ENCODE measurements around the gene ABCB11. TPM values are rescaled to one million over a fixed set of nuclear protein-coding genes. Genes with fewer than 3 reads are reported as not detected.

The ABCB11 gene
- polyA plus RNA-seq, 1 of the 3 experiments (the other 2 are of a cell fraction), result not detected

- CTCF ChIA-PET, result no interaction called here
- Histone ChIP-seq H3K9ac (no peak overlapping the region), H3K79me2 (ENCODE audit: insufficient read depth) (peaks cover 11% of the 10 kb centered on the region), H2AFZ (ENCODE audit: low read depth) (no peak overlapping the region), H3K36me3 (replicated peaks in 1 of 2; ENCODE audit: control insufficient read depth in 1 of 2, insufficient read depth in 2 of 2, low read length in 1 of 2) (no peaks in the 10 kb centered on the region), H3K27me3 (ENCODE audit: insufficient read depth) (no peaks in the 10 kb centered on the region), H3K4me1 (ENCODE audit: control insufficient read depth in 1 of 2, insufficient read depth in 2 of 2, low read depth in 1 of 2, low read length in 1 of 2) (peaks cover 5 to 7% of the 10 kb centered on the region in 2 experiments; a peak in 2 of 4 replicates), H3K27ac (ENCODE audit: low read depth in 2 of 2, low read length in 1 of 2) (no peak overlapping the region), H3K4me2 (no peak overlapping the region), H3K9me3 (no peaks in the 10 kb centered on the region), H3F3A (replicated peaks; ENCODE audit: insufficient read depth) (peaks cover 6% of the 10 kb centered on the region), H4K20me1 (ENCODE audit: insufficient read depth) (no peaks in the 10 kb centered on the region), H3K9me2 (no peaks in the 10 kb centered on the region), H3K4me3 (ENCODE audit: low read depth in 2 of 2, low read length in 1 of 2) (no peak overlapping the region)
- TF ChIP-seq YY1 (IDR thresholded peaks at IDR 0.05; ENCODE audit: low read depth) (no peak), TCF12 (IDR thresholded peaks at IDR 0.05) (no peak), REST (IDR thresholded peaks at IDR 0.05; ENCODE audit: low read depth, low read length) (no peak), USF2 (IDR thresholded peaks at IDR 0.05; ENCODE audit: borderline replicate concordance, low read depth, low read length) (no peak), SIN3A (IDR thresholded peaks at IDR 0.05; ENCODE audit: borderline replicate concordance, low read depth, low read length) (no peak), GABPA (IDR thresholded peaks at IDR 0.05; ENCODE audit: low read depth) (no peak), RFX5 (IDR thresholded peaks at IDR 0.05; ENCODE audit: low read length) (no peak), RCOR1 (IDR thresholded peaks at IDR 0.05; ENCODE audit: low read length) (no peak), EZH2phosphoT487 (IDR thresholded peaks at IDR 0.05; ENCODE audit: borderline replicate concordance, low read depth) (no peak), FOSL2 (IDR thresholded peaks at IDR 0.05; ENCODE audit: borderline replicate concordance, low read depth) (no peak)
- DNase-seq, result no peak
- POLR2A ChIA-PET, result no interaction called here
- 52% methylated on average over 1 of the region's 1 CpG for WGBS (ENCODE audit: low lambda C conversion rate)
These were observed 137.0 kb downstream of the ABCB11 start for GRCh38 chr2:168894101-168894500.

- POLR2A ChIA-PET, result no interaction called here
- 47% methylated on average over 3 of the region's 3 CpGs for whole genome bisulfite sequencing (ENCODE audit: low lambda C conversion rate)
These were observed 138.8 kb downstream of the ABCB11 start for GRCh38 chr2:168892327-168892726.

More at GRCh38 chr2:168892327-168892726, 138.8 kb downstream of the ABCB11 start:
- Histone ChIP-seq H2AFZ (ENCODE audit: low read depth) (no peak overlapping the region), H4K20me1 (ENCODE audit: insufficient read depth) (no peaks in the 10 kb centered on the region), H3K9me2 (no peaks in the 10 kb centered on the region), H3K27ac (ENCODE audit: low read depth in 2 of 2, low read length in 1 of 2) (no peak overlapping the region), H3K9me3 (no peaks in the 10 kb centered on the region), H3K4me1 (ENCODE audit: control insufficient read depth in 1 of 2, insufficient read depth in 2 of 2, low read depth in 1 of 2, low read length in 1 of 2) (peaks cover 6 to 7% of the 10 kb centered on the region in 2 experiments; a peak in 2 of 4 replicates), H3F3A (replicated peaks; ENCODE audit: insufficient read depth) (peaks cover 6% of the 10 kb centered on the region), H3K4me3 (ENCODE audit: low read depth in 2 of 2, low read length in 1 of 2) (no peak overlapping the region), H3K27me3 (ENCODE audit: insufficient read depth) (no peaks in the 10 kb centered on the region), H3K4me2 (no peak overlapping the region), H3K79me2 (ENCODE audit: insufficient read depth) (peaks cover 17% of the 10 kb centered on the region), H3K9ac (no peak overlapping the region), H3K36me3 (replicated peaks in 1 of 2; ENCODE audit: control insufficient read depth in 1 of 2, insufficient read depth in 2 of 2, low read length in 1 of 2) (no peaks in the 10 kb centered on the region)
- CTCF ChIA-PET, result interaction anchor here (0.9 kb wide), 1 partner anchor 17 kb away, joined by 3 read pairs; no protein-coding TSS in a partner anchor
- no peak for DNase-seq
- TF ChIP-seq NFIC (IDR thresholded peaks at IDR 0.05; ENCODE audit: borderline replicate concordance), result no peak
- no peak for TF ChIP-seq TAF1 (IDR thresholded peaks at IDR 0.05; ENCODE audit: borderline replicate concordance, low read depth, low read length)
- no peak for TF ChIP-seq MEF2A (IDR thresholded peaks at IDR 0.05; ENCODE audit: borderline replicate concordance, low read depth)
- no peak for TF ChIP-seq TEAD4 (IDR thresholded peaks at IDR 0.05; ENCODE audit: borderline replicate concordance, insufficient read depth)
- no peak for TF ChIP-seq MAX (IDR thresholded peaks at IDR 0.05; ENCODE audit: low read depth)
- no peak for TF ChIP-seq GABPA (IDR thresholded peaks at IDR 0.05; ENCODE audit: low read depth)
- TF ChIP-seq SIN3A (IDR thresholded peaks at IDR 0.05; ENCODE audit: borderline replicate concordance, low read depth, low read length), result no peak
- TF ChIP-seq FOSL2 (IDR thresholded peaks at IDR 0.05; ENCODE audit: borderline replicate concordance, low read depth), result no peak

Data from SK-N-SH (cell line).